ENCODE data around the gene ATG14. TPM values are rescaled to one million over a fixed set of nuclear protein-coding genes. Genes with fewer than 3 reads are reported as not detected.

ATG14 gene
- total RNA-seq, 2 donors from 2014 or later, result 11.0 to 12.9 TPM

DNA sequence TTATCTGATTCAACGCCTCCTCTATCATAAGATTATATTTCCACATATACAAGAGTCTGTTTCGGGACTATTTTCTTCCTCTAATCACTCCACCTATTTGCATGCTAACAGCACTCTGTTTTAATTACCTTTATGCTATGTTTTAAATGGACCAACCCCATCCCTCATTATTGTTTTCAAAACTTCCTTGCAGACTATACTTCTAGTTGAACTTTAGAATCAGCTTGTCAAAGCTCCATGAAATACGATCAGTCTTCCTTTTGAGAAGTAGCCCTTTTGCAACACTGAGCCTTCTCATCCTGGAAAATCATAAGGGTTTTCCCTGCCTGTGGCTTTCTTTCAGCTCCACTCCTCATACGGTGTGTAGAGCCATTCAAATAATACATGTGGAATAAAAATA lies 36.9 kb downstream of the ATG14 start:
- H3K4me1 Mint-ChIP-seq, result peaks cover 10% of the 10 kb centered on the region
- WGBS, 2 experiments (ENCODE audit: insufficient coverage in 1 of 2, insufficient read length in 1 of 2), result 93 to 95% methylated on average over 3 of the region's 4 CpGs
- H3K27me3 ChIP-seq (ENCODE audit: control insufficient read depth, insufficient read depth, low read length, poor library complexity, severe bottlenecking), result no peaks in the 10 kb centered on the region

DNA sequence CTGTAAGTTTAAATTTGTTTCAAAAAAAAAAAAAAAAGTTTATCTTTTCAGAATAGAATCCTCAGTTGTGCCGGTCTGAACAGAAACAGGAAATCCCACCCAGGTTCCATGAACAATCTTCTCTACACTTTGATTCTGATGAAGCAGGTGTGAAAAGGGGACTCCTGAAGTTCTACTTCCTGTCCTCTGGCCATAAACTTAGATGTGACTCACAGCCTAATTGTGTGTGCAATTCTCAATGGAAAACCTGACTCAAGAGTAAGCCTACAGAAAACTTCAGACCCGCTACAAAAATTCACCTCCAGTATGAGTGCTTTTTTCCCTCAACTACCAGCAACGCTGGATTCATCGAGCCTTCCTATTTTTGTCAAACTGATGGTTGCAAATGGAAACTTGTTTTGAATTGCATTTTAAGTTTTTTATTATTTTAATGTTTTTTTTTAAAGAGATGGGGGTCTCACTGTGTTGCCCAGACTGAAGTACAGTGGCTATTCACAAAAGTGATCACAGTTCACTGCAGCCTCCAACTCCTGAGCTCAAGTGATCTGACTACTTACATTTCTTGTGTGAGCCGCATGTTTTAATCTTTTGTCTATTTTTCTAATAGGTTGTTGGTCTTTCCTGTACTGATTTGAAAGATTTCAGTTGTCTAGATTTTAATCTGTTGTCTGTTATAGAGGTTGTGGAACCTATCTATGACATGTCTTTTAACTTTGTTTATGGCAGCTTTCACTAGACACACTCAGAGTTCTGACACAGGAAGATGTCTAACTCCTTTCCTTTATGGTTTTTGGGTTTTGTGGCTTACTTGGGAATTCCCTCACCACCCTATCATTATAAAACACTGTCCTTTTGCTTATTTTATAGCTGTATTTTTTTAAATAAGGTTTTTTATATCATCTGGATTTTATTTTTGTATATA lies 37.6 kb downstream of the ATG14 start:
- no peak overlapping the region for H3K27ac ChIP-seq (ENCODE audit: low read depth, low read length)
- no peaks in the 10 kb centered on the region for H3K27me3 Mint-ChIP-seq (ENCODE audit: insufficient read depth)

More for the DNA sequence above, 36.9 kb downstream of the ATG14 start:
- Histone ChIP-seq H3K27ac (ENCODE audit: low read depth, low read length) (no peak overlapping the region), H3K4me1 (ENCODE audit: control insufficient read depth, insufficient read depth, low read length) (no peaks in the 10 kb centered on the region), H3K9me3 (ENCODE audit: control insufficient read depth, low read length) (no peaks in the 10 kb centered on the region), H3K4me3 (ENCODE audit: low read length) (no peak overlapping the region), H3K36me3 (ENCODE audit: control insufficient read depth, insufficient read depth, low read length) (peaks cover 37% of the 10 kb centered on the region), H3K9ac (ENCODE audit: extremely low read depth, low read length, poor library complexity, severe bottlenecking) (no peak overlapping the region)
- no peak overlapping the region for H3K4me3 Mint-ChIP-seq
- peaks cover 63% of the 10 kb centered on the region for H3K36me3 Mint-ChIP-seq (ENCODE audit: low read depth)
- no peaks in the 10 kb centered on the region for H3K9me3 Mint-ChIP-seq
- H3K27ac Mint-ChIP-seq, result no peak overlapping the region
- TF ChIP-seq, protein P1, sequence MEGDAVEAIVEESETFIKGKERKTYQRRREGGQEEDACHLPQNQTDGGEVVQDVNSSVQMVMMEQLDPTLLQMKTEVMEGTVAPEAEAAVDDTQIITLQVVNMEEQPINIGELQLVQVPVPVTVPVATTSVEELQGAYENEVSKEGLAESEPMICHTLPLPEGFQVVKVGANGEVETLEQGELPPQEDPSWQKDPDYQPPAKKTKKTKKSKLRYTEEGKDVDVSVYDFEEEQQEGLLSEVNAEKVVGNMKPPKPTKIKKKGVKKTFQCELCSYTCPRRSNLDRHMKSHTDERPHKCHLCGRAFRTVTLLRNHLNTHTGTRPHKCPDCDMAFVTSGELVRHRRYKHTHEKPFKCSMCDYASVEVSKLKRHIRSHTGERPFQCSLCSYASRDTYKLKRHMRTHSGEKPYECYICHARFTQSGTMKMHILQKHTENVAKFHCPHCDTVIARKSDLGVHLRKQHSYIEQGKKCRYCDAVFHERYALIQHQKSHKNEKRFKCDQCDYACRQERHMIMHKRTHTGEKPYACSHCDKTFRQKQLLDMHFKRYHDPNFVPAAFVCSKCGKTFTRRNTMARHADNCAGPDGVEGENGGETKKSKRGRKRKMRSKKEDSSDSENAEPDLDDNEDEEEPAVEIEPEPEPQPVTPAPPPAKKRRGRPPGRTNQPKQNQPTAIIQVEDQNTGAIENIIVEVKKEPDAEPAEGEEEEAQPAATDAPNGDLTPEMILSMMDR (conservative IDR thresholded peaks at IDR 0.05), result no peak
- no peaks in the 10 kb centered on the region for H3K27me3 Mint-ChIP-seq (ENCODE audit: insufficient read depth)
- DNase-seq, result no peak

DNA sequence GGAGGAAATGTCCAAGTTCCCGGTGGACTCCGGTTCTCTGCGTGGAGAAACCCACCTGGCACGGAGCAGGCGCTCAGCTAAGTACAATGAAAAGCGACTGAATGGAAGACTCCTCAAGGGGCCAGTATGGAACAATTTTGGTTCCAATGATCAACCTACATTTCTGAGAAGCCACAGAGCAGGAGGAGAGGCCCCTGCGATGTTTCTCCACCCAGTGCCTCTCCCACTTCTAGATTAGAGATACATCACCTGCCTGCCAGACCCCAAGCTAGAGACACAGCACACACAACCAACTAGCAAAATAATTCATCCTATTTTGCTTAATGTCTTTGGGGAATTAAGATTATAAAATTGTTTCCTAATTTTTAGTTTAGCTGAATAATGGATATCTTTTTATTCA lies 38.8 kb downstream of the ATG14 start:
- Histone ChIP-seq H3K4me3 (ENCODE audit: low read length) (no peak overlapping the region), H3K27me3 (ENCODE audit: control insufficient read depth, insufficient read depth, low read length, poor library complexity, severe bottlenecking) (no peaks in the 10 kb centered on the region), H3K9ac (ENCODE audit: extremely low read depth, low read length, poor library complexity, severe bottlenecking) (no peak overlapping the region), H3K27ac (ENCODE audit: low read depth, low read length) (no peak overlapping the region), H3K36me3 (ENCODE audit: control insufficient read depth, insufficient read depth, low read length) (peaks cover 37% of the 10 kb centered on the region), H3K4me1 (ENCODE audit: control insufficient read depth, insufficient read depth, low read length) (no peaks in the 10 kb centered on the region), H3K9me3 (ENCODE audit: control insufficient read depth, low read length) (no peaks in the 10 kb centered on the region)
- 96 to 100% methylated on average over 6 to 7 of the region's 7 CpGs for WGBS, 2 experiments (ENCODE audit: insufficient coverage in 1 of 2, insufficient read length in 1 of 2)
- no peak overlapping the region for H3K4me3 Mint-ChIP-seq
- TF ChIP-seq, protein P1 (conservative IDR thresholded peaks at IDR 0.05), result no peak
- peaks cover 75% of the 10 kb centered on the region for H3K36me3 Mint-ChIP-seq (ENCODE audit: low read depth)
- no peaks in the 10 kb centered on the region for H3K9me3 Mint-ChIP-seq
- H3K27ac Mint-ChIP-seq, result no peak overlapping the region
- H3K27me3 Mint-ChIP-seq (ENCODE audit: insufficient read depth), result no peaks in the 10 kb centered on the region
- peaks cover 10% of the 10 kb centered on the region for H3K4me1 Mint-ChIP-seq
- no peak for DNase-seq

More for the DNA sequence above, 37.6 kb downstream of the ATG14 start:
- Mint-ChIP-seq H3K9me3 (no peaks in the 10 kb centered on the region), H3K4me1 (peaks cover 10% of the 10 kb centered on the region), H3K36me3 (ENCODE audit: low read depth) (peaks cover 69% of the 10 kb centered on the region), H3K4me3 (no peak overlapping the region), H3K27ac (no peak overlapping the region)
- no peak for DNase-seq
- Histone ChIP-seq H3K4me3 (ENCODE audit: low read length) (no peak overlapping the region), H3K36me3 (ENCODE audit: control insufficient read depth, insufficient read depth, low read length) (peaks cover 40% of the 10 kb centered on the region), H3K4me1 (ENCODE audit: control insufficient read depth, insufficient read depth, low read length) (no peaks in the 10 kb centered on the region), H3K9ac (ENCODE audit: extremely low read depth, low read length, poor library complexity, severe bottlenecking) (no peak overlapping the region), H3K27me3 (ENCODE audit: control insufficient read depth, insufficient read depth, low read length, poor library complexity, severe bottlenecking) (no peaks in the 10 kb centered on the region), H3K9me3 (ENCODE audit: control insufficient read depth, low read length) (no peaks in the 10 kb centered on the region)
- TF ChIP-seq, protein P1 (conservative IDR thresholded peaks at IDR 0.05), result no peak
- 20 to 80% methylated on average over 1 to 5 of the region's 5 CpGs for WGBS, 2 experiments (ENCODE audit: insufficient coverage in 1 of 2, insufficient read length in 1 of 2)
